ENCODE results near the gene PYGO1.

GRCh38 chr15:55549305-55549704 lies 38.8 kb downstream of the PYGO1 start:
- TF ChIP-seq CTCF (conservative IDR thresholded peaks at IDR 0.05 in 1 of 2, IDR thresholded peaks at IDR 0.05 in 1 of 2; ENCODE audit: extremely low read depth in 1 of 2, insufficient read depth in 1 of 2, low read depth in 1 of 2, low read length in 2 of 2) (no peak), EZH2 (IDR thresholded peaks at IDR 0.05; ENCODE audit: borderline replicate concordance, low read length) (no peak)
